Esophagus (tissue), 2 donors: ENCODE results near the gene ARMC9. TPM values are rescaled to one million over a fixed set of nuclear protein-coding genes. Genes with fewer than 3 reads are reported as not detected.

Source experiments
- H3K27ac ChIP-seq, 2 donors: one replicate each; pipeline ENCODE4 v1.5.1; 2013; ENCODE audit warnings: low read depth in 2 of 2, mild to moderate bottlenecking in 2 of 2, inconsistent platforms in 1 of 2, low read length in 1 of 2, moderate library complexity in 1 of 2
- H3K27me3 ChIP-seq, 2 donors: one replicate each; pipeline ENCODE4 v1.6.1; 2013; ENCODE audit warnings: low read length in 2 of 2, control low read depth in 1 of 2, mild to moderate bottlenecking in 1 of 2; ENCODE audit not compliant: insufficient read depth in 2 of 2, control insufficient read depth in 1 of 2
- H3K36me3 ChIP-seq, 2 donors: one replicate each; pipeline ENCODE4 v1.6.1; 2013; ENCODE audit warnings: low read length in 1 of 2; ENCODE audit not compliant: control insufficient read depth in 2 of 2, insufficient read depth in 2 of 2
- H3K4me1 ChIP-seq, 2 donors: one replicate each; pipeline ENCODE4 v1.6.1; 2013; ENCODE audit warnings: low read length in 1 of 2; ENCODE audit not compliant: control insufficient read depth in 2 of 2, insufficient read depth in 2 of 2
- H3K4me3 ChIP-seq, 2 donors: one replicate each; pipeline ENCODE4 v1.5.1; 2013; ENCODE audit warnings: low read length in 2 of 2, mild to moderate bottlenecking in 2 of 2, low read depth in 1 of 2, moderate library complexity in 1 of 2
- H3K9me3 ChIP-seq, 2 donors: one replicate each; pipeline ENCODE4 v1.6.1; 2013; ENCODE audit warnings: mild to moderate bottlenecking in 2 of 2, low read depth in 1 of 2, low read length in 1 of 2, moderate library complexity in 1 of 2; ENCODE audit not compliant: control insufficient read depth in 2 of 2, insufficient read depth in 1 of 2
- WGBS, 2 donors: extraction: QIAGEN DNeasy Blood & Tissue Kit; methylation state at CpG; one replicate each; pipeline ENCODE4 v1.1.7; 2013; 5-methylcytosine and 5-hydroxymethylcytosine counted together
- polyA plus RNA-seq, 2 donors: library from polyadenylated mRNA; stranded (reverse); fragments of 200-250 nt; gene quantifications; one replicate each; pipeline ENCODE4 v1.2.3, GENCODE V29; 2013
- donor health status: healthy with polysubstance abuse.
- donor health status: Bipolar disorder and iron deficiency.

The ARMC9 gene
- polyA plus RNA-seq, 2 donors = 2.9 to 3.6 TPM

DNA sequence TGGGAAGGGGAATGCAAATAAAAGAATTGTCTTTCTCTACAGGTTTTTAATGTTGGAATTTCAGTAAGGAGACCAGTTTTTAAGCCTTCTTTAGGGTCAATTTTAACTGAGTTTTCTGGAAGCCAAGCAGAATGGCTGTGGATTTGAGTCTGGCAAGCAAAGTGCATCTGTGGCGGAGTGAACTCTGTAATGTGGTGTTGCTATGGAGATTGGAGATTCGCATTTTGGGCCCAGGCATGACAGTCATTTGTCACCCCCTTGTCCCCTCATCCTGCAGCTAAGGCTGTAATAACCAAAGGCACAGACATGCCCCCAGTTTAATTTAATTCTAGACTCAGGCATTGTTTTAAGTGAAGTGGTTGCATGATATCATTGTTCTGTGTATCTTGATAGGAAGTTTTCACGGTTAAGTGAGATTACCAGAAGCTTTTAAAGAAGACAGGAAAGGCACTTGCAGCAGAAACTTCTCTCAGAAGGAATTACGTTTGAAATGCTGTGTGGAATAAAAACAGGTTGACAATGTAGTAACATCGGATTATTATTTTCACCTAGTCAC is 30.6 kb downstream of the ARMC9 start:
- Histone ChIP-seq H3K36me3 (no peaks in the 10 kb centered on the region), H3K27ac (peak overlapping the region in 1 of 2 donors; percentile 18), H3K27me3 (no peaks in the 10 kb centered on the region), H3K4me1 (no peaks in the 10 kb centered on the region), H3K9me3 (no peaks in the 10 kb centered on the region), H3K4me3 (no peak overlapping the region)
- WGBS, 2 donors = 65 to 72% methylated on average over 5 of the region's 5 CpGs

DNA sequence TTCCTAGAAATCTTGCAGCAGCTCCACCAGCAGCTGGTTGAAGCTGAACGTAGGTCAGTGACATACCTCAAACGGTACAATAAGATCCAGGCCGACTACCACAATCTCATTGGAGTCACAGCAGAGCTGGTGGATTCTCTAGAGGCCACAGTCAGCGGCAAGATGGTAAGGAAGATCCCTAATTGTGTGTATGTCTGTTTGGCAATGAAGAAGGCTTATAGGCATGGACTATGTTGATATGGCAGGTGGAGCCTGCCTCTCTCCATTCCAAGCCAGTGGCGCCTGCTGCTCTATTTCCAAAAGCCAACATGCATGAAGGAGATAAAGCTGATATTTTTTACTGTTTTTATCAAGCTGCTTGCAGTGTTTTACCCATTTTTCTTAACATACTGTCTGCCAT is 36.8 kb downstream of the ARMC9 start:
- no peaks in the 10 kb centered on the region for H3K4me1 ChIP-seq
- H3K4me3 ChIP-seq = no peak overlapping the region
- WGBS, 2 donors = 87 to 88% methylated on average over 5 of the region's 5 CpGs
- no peak overlapping the region for H3K27ac ChIP-seq
- peaks cover 0 to 2% of the 10 kb centered on the region in 2 donors for H3K36me3 ChIP-seq
- H3K27me3 ChIP-seq = no peaks in the 10 kb centered on the region
- H3K9me3 ChIP-seq = no peaks in the 10 kb centered on the region

DNA sequence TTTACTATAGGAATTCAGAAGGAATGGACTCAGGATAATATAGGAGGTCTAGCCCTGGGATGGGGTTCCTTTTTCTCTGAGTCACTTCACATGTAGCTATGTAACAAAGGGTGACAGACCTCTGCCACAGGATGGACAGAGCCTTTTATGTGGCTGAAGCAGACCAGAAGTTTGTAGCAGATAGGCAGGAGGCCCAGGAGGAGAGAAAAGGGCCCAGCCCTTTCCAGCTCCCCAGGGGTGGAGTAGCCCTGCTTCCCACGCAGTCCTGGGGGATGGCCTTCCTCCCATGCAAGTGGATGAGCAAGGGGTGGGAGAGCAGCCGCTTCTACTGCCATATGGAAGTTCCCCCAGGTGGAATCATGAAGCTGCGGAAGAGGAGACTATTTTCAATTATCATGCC is 40.3 kb downstream of the ARMC9 start:
- no peak overlapping the region for H3K4me3 ChIP-seq
- H3K36me3 ChIP-seq = peaks cover 0 to 2% of the 10 kb centered on the region in 2 donors
- no peaks in the 10 kb centered on the region for H3K27me3 ChIP-seq
- no peaks in the 10 kb centered on the region for H3K4me1 ChIP-seq
- H3K9me3 ChIP-seq = no peaks in the 10 kb centered on the region
- WGBS, 2 donors = 92 to 97% methylated on average over 3 of the region's 3 CpGs
- no peak overlapping the region for H3K27ac ChIP-seq

DNA sequence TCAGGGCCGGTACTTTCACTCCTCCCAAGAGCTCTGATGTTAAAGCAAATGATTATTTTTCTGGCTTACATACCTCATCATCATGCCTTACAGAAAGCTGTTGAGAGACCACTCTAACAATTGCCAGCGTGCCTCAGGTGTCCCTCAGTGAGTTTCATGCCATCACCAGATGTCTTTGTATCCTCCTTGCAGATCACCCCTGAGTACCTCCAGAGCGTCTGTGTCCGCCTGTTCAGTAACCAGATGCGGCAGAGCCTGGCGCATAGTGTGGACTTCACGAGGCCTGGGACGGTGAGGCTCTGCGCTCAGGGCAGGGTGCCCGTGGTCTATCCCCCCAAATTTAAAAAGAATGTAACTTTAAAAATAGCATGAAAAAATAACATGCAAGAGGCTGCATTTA is 41.3 kb downstream of the ARMC9 start:
- Histone ChIP-seq H3K9me3 (no peaks in the 10 kb centered on the region), H3K27me3 (no peaks in the 10 kb centered on the region), H3K27ac (no peak overlapping the region), H3K4me1 (no peaks in the 10 kb centered on the region), H3K4me3 (no peak overlapping the region), H3K36me3 (peaks cover 0 to 2% of the 10 kb centered on the region in 2 donors)
- WGBS, 2 donors = 90 to 94% methylated on average over 10 of the region's 10 CpGs

DNA sequence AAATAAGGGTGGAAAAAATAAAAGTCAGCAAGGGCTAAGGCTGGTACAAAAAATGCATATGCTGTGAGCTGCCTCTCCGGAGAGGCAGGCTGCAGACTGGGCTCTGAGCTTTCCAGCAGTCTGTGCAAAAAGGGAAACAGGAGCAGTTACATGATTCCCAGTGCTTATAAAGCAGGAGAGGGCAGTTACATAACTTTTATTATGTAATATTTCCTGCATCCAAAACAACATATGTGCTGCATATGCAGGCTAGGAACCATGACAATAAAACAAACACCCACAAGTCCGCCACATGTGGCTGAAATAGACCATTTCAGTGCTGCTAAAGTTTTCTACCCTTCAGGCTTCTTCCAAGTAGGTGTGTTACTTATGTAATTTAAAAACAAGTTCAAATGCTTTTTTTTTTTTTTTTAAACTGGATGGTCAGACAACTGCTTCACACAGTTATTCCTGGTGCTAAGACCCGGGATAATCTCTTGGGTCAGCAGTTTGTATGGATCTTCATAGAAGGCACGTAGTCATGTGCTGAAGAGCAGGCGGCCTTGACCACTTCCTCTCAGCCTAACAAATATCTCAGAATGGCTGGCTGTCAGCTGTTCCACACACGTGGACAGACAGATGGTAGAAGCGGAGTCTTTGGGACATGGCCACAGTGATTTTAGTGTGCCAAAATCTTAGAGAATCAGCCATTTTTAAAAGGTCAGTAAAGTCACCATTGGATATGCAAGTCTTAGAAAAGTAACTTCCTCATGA is 43.5 kb downstream of the ARMC9 start:
- Histone ChIP-seq H3K4me1 (no peaks in the 10 kb centered on the region), H3K27me3 (no peaks in the 10 kb centered on the region), H3K4me3 (no peak overlapping the region), H3K27ac (no peak overlapping the region), H3K36me3 (peaks cover 0 to 2% of the 10 kb centered on the region in 2 donors), H3K9me3 (no peaks in the 10 kb centered on the region)
- 77 to 79% methylated on average over 7 of the region's 7 CpGs for WGBS, 2 donors

DNA sequence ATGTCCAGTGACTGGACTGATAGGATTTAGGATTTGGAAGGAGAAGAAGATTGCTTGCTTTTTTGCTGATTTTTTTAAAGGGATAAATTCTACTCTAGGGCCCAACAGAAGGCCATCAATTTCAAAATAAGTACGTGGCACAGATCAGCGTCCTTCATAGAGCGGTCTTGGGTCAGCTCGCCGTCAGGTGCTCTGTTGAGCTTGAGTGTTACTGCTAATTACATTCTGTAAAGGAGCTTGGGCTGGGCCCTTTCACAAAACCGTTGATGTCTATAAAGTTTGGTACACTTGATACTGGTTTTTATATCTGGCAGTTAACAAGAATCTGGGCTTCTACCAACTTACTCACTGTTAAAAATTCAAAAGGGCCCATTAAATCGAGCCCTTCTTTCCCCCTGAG is 45.4 kb downstream of the ARMC9 start:
- H3K27ac ChIP-seq = no peak overlapping the region
- WGBS, 2 donors = 88 to 90% methylated on average over 7 of the region's 7 CpGs
- no peak overlapping the region for H3K4me3 ChIP-seq
- no peaks in the 10 kb centered on the region for H3K27me3 ChIP-seq
- H3K4me1 ChIP-seq = no peaks in the 10 kb centered on the region
- H3K9me3 ChIP-seq = no peaks in the 10 kb centered on the region
- H3K36me3 ChIP-seq = peaks cover 0 to 2% of the 10 kb centered on the region in 2 donors

DNA sequence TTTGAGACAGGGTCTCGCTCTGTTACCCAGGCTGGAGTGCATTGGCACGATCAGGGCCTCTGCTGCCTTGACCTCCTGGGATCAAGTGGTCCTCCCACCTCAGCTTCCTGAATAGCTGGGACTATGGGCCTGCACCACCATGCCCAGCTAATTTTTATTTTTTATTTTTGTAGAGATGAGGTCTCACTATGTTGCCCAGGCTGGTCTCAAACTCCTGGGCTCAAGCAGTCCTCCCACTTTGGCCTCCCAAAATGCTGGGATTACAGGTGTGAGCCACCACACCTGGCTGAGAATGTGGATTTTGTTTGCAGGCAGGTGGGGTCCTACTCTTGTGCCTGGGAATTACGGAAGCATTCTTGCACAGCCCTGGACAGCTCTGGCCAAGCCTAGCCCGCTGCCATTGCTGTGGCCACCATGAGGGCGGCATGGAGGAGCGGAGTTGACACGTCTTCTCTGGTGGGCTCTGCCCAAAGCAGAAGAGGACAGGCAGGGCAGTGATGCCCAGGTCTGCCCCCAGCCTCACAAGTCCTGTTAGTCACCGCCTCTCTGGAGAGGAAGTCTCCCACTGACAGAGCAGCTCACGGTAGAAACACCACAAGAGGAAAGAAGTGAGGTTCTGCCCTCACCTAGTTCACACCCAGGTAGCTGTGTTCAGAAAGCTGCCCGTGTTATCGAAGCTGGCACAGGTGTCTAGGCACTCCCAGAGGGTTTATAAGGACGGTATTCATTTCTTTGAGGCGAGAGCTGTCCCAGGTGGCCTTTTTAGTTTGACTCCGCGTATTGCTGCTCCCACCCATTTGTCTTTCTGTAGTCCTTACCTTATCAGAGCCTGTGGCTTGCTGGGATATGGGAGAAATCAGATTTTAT is 46.2 kb downstream of the ARMC9 start:
- H3K27ac ChIP-seq = no peak overlapping the region
- H3K36me3 ChIP-seq = peaks cover 0 to 2% of the 10 kb centered on the region in 2 donors
- no peaks in the 10 kb centered on the region for H3K27me3 ChIP-seq
- WGBS, 2 donors = 81 to 89% methylated on average over 15 of the region's 15 CpGs
- H3K9me3 ChIP-seq = no peaks in the 10 kb centered on the region
- H3K4me1 ChIP-seq = no peaks in the 10 kb centered on the region
- no peak overlapping the region for H3K4me3 ChIP-seq

DNA sequence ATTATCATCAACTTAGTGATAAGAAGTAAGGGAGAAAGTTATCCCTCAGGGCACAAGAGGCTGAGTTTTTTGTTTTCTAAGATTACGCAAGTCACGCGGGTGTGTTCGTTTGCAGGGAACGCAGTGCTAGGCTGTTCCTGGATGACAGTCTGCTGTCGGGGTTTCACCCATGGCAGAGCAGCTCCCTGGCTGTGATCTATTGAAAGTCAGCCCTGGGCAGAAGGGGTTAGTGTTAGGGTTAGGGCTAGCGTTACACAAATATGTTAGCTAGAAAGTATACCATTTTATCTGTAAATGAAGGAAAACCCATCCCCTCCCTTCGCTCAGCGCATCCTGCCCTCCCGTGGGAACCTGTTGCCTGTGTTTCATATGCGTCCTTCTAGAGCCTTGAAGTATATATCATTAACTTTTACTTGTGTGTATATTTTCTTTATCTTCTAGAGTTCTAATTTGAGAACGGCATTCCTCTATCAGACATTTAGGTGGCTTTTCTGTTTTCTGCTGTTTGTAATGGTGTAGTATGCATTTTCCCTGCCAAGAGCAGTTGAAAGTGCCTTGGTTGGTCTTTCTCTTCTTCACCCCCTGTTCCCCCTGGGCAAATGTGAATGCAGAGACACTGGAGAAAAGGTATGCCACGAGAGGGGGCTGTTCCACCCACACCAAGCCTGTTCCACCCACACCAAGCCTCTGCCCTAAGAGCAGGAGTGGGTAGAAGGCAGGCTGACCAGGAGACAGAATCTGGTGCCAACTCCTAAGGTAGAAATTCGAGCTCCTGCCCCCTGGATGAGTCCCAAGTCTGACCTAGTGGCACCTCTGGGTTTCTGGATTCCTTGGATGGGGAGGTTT is 47.0 kb downstream of the ARMC9 start:
- 61 to 67% methylated on average over 14 of the region's 14 CpGs for WGBS, 2 donors
- Histone ChIP-seq H3K27me3 (no peaks in the 10 kb centered on the region), H3K9me3 (no peaks in the 10 kb centered on the region), H3K4me3 (no peak overlapping the region), H3K4me1 (no peaks in the 10 kb centered on the region), H3K36me3 (no peaks in the 10 kb centered on the region), H3K27ac (no peak overlapping the region)

DNA sequence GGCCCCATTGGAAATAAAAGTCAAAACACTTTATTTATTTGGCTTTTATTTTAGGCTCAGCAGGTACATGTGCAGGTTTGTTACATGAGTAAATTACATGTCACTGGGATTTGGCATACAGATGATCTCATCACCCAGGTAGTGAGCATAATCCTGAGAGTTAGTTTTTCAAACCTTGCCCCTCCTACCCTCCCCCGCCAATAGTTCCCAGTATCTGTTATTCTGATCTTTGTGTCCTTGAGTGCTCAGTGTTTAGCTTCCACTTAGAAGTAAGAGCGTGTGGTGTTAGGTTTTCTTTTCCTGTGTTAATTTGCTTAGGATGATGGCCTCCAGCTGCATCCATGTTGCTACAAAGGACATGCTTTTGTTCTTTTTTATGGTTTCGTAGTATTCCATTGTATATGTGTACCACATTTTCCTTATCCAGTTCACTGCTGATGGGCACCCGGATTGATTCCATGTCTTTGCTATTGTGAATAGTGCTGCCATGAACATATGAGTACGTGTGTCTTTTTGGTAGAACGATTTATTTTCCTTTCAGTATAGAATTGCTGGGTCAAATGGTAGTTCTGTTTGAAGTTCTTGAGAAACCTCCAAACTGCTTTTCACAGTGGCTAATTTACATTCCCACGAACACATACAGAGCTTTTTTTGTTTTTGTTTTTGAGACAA is 47.9 kb downstream of the ARMC9 start:
- WGBS, 2 donors = 93 to 94% methylated on average over 7 of the region's 7 CpGs
- H3K36me3 ChIP-seq = no peaks in the 10 kb centered on the region
- H3K4me1 ChIP-seq = no peaks in the 10 kb centered on the region
- no peaks in the 10 kb centered on the region for H3K27me3 ChIP-seq
- no peak overlapping the region for H3K27ac ChIP-seq
- H3K4me3 ChIP-seq = no peak overlapping the region
- no peaks in the 10 kb centered on the region for H3K9me3 ChIP-seq
